Activated CD8-positive, alpha-beta memory T cell treated with anti-CD3 and anti-CD28 coated beads for 24 hours (primary cell): ENCODE results near the gene ASB2.

ENCODE experiments used
- DNase-seq: peaks from one replicate; pipeline ENCODE4 v3.0.0-alpha.2; 2020

Gene ASB2

GRCh38 chr14:93999573-93999972 lies 23.2 kb upstream of the ASB2 start:
- no peak for DNase-seq

GRCh38 chr14:93998871-93999403 lies 22.6 kb upstream of the ASB2 start:
- DNase-seq = no peak

GRCh38 chr14:93997916-93998870 lies 21.8 kb upstream of the ASB2 start:
- no peak for DNase-seq

GRCh38 chr14:93997082-93997481 lies 20.7 kb upstream of the ASB2 start, which contains the start of gene CCDC197:
CCDC197 (plus strand) TSS chr14:93997301; CDS start chr14:93998132, 831 bp downstream.
- DNase-seq = no peak

- peak; percentile 58 for DNase-seq
Observed at GRCh38 chr14:93996130-93996695, 19.8 kb upstream of the ASB2 start.

- peak; percentile 80 for DNase-seq
Observed at GRCh38 chr14:93994919-93995682, 18.7 kb upstream of the ASB2 start.

GRCh38 chr14:93993382-93993781 lies 17.0 kb upstream of the ASB2 start:
- DNase-seq = no peak

GRCh38 chr14:93991649-93992048 lies 15.3 kb upstream of the ASB2 start:
- no peak for DNase-seq

GRCh38 chr14:93991212-93991611 lies 14.8 kb upstream of the ASB2 start:
- no peak for DNase-seq

GRCh38 chr14:93989939-93990338 lies 13.6 kb upstream of the ASB2 start:
- DNase-seq = no peak

- DNase-seq = no peak
Observed at GRCh38 chr14:93987815-93988476, 11.6 kb upstream of the ASB2 start.

GRCh38 chr14:93987376-93987775 lies 11.0 kb upstream of the ASB2 start:
- no peak for DNase-seq

GRCh38 chr14:93986955-93987354 lies 10.6 kb upstream of the ASB2 start:
- no peak for DNase-seq

- DNase-seq = no peak
Observed at GRCh38 chr14:93984987-93985410, 8.6 kb upstream of the ASB2 start.

- DNase-seq = no peak
Observed at GRCh38 chr14:93984070-93984469, 7.7 kb upstream of the ASB2 start.

GRCh38 chr14:93982230-93983007 lies 6.0 kb upstream of the ASB2 start:
- no peak for DNase-seq

GRCh38 chr14:93981316-93982229 lies 5.2 kb upstream of the ASB2 start:
- no peak for DNase-seq

GRCh38 chr14:93980456-93981201 lies 4.3 kb upstream of the ASB2 start:
- DNase-seq = no peak

- peak; percentile 81 for DNase-seq
Observed at GRCh38 chr14:93978735-93979134, 2.4 kb upstream of the ASB2 start.
